Fibroblast of skin of back (primary cell): ENCODE measurements around the gene MAU2.
A peak's percentile ranks its signal among the peaks of the same experiment; 100 is the strongest.
"Not testable (repeated sequence)": the region's sequence is repeated elsewhere in the genome, so short reads cannot be mapped to it uniquely, and the experiment has no call there.

Experiments
- DNase-seq: peaks from one replicate; pipeline ENCODE4 v3.0.0-alpha.2; 2013

Gene MAU2

DNA sequence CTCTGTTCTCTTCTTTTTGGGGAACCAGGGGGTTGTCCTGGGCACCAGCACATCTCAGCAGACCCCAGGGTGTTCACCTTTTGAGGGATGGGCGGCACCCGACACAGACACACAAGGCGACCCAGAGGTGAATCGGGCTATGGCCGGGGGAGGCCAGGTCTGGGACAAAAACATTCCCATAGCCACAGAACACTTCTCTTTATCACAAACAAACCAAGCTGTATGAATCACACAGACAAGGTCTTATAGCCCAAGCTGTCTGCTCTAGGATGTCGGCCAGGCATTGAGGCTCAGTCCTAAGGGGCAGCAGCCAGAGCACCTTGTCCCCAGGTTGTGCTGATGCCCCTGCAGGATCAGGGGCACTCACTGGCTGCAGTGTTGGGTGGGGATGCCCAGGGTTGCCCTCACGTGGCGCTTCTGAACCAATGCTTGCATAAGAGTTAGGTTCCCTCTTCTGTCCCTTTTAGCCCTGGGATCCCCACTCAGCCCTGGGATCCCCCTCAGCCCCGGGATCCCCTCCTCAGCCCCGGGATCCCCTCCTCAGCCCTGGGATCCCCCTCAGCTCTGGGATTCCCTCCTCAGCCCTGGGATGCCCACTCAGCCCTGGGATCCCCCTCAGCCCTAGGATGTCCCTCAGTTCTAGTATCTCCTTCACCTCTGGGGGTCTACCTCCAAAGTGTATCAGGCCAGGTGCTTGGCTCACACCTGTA lies 26.9 kb downstream of the MAU2 start:
- no peak for DNase-seq

DNA sequence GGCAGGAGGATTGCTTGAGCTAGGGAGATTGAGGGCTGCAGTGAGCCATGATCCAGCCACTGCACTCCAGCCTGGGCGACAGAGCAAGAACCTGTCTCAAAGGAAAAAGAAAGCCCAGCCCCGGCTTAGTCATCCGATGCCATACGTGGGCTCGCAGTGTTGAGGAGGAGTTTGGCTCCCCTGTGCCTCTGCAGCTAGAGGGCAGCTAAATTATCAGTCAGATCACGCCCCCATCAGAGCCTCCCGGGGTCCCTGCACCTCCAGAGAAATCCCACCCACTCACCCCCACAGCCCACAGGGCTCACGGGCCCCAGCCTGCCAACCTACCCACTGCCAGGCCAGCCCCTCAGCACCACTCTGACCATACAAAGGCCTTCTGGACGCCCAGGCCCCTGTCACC lies 27.6 kb downstream of the MAU2 start:
- no peak for DNase-seq

DNA sequence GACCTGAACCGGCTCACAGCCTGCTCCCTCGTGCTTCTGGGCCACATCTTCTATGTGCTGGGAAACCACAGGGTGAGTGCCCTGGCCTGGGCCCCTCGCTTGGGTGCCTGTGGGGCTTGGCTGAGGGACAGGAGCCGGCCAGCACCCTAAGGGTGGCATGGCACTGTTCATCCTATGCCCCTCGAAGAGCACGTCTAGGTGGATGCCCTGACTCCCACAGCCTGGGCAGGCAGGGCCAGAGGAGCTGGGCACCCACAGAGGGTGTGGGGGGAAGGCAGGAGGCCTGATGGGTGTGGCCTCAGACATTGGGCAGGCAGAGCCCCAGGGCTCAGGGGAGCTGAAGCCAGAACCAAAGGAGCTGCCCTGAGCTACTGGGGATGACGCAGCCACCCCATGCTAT lies 28.7 kb downstream of the MAU2 start:
- no peak for DNase-seq

DNA sequence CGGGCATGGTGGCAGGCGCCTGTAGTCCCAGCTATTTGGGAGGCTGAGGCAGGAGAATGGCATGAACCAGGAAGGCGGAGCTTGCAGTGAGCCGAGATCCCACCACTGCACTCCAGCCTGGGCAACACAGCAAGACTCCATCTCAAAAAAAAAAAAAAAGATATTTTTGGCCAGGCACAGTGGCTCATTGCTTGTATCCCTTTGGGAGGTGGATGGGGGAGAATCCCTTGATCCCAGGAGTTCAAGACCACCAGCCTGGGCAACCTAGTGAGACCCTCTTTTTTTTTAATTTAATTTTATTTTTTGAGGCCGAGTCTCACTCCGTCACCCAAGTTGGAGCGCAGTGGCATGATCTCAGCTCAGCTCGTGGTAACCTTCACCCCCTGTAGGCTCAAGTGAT lies 30.1 kb downstream of the MAU2 start:
- not testable (repeated sequence) for DNase-seq

DNA sequence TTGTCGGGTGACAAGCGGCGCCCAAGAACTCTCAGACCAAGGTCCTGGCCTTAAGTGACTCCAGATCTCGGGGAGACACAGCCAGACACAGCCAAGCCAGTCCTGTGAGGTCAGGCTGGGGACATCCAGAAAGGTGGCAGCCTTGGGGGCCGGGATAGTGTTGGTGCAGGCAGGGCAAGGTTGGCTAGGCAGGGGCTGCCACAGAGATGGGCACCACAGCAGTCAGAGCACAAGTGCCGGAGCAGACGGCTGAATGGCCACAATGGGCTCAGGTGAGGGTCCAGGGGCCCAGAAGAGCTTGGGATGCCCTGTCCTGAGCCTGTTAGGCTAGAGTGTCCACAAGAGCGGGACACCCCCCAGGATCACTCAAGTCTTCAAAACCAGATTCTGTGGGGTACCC lies 32.2 kb downstream of the MAU2 start:
- no peak for DNase-seq

DNA sequence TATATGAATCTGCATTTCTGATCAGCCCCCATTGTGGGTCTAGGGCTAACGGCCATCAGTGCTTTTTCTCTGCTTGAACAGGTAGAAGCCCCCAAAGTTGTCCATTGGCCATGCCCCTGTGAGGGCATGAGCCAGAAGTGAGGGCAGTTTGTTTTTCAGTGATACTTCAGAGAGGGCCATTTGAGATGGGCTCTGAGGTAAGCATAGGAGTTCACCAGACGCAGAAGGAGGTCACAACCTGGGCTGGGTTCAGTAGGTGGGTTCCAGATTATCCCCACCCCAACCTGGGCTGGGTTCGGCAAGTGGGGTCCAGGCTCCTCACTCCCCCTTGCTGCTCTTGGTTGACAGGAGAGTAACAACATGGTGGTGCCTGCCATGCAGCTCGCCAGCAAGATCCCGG lies 33.4 kb downstream of the MAU2 start:
- DNase-seq: no peak

DNA sequence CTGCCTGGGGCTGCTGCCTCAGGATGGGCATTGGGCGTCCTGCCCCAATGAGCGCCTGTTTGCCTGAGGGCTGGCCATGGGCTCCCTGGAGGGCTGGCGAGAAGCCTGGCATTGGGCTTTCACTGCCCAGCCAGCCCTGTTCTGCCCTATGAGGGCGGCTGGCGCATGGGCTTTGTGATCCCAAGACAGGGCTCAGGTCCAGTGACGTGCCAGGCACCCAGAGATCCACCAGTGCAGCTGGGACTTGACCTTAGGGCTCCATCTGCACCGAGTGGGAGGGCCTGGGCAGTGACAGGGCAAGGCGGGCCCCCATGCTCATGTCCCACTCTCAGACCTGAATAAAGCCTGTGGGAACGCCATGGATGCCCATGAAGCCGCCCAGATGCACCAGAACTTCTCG lies 34.3 kb downstream of the MAU2 start:
- no peak for DNase-seq

DNA sequence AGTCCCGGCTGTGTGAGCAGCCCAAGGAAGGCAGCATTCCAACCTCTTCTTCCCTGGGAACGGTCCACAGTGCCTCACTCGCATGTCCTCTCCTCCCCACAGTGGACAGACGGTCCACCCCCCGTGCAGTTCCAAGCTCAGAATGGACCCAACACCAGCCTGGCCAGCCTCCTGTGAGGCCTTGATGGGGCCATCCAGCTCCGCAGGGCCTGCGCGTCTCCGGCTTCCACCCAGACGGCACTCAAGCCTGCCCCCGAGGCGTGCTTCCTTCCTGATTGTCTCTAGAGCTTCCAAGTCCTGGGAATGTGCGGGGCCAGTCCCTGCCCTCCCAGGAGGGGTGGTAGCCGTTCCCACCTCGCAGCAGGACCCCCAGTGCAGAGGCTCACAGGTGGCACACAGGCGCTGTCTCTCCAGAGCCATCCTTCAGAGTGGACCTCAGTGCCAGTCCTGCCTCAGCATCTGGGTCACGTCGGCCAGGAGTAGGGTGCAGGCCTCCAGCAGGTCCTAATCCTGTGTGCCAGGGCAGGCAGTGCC lies 35.0 kb downstream of the MAU2 start:
- no peak for DNase-seq

DNA sequence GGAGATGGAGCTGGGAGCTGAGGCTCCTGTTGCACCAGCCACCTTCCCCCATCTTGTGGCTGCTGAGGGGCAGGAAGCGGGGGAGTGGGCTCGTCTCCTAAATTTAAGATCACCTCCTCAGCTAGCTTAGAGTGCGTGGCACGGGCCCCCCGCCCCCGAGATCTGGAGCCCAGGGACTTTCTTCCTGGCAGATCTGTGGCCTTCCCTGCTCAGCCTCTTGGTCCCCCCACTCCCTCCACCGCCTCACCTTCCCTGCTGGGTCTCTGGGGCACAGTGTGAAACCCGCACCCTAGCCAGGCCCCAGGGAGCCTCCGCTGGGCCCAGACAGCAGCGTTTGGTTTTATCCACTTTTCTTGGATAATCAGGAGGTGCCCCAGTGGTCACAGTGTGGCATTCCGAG lies 35.9 kb downstream of the MAU2 start:
- DNase-seq: no peak

DNA sequence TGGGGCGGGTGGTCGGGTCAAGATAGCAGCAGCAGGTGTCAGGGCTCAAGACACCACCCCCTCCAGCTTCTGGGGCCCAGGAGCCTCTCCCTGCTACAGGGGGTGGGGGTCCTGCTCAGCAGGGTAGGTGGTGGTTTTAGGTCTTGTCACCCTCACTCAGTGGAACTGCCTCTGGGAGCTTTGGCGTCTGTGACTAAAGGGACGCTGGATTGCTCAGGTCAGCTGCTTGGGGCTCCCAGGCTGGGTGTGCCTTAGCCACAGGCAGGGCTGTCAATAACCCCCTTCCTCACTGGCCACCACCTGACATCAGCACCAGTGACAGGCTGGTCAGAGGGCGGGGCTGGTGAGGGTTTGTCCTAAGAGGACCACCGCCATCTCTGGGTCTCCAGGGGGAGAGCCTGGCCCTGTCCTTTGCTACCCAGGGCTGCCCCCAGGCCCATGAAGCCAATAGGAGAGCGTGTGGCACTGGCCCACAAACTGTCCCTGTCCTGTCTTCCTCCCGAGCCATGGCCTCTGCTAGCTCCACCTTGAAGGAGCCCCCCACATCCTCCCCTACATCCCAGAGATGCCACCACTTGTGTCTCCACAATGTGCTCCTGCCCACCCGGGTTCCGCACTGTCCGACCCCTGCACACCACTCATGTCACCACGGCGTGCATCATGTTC lies 36.4 kb downstream of the MAU2 start:
- no peak for DNase-seq

DNA sequence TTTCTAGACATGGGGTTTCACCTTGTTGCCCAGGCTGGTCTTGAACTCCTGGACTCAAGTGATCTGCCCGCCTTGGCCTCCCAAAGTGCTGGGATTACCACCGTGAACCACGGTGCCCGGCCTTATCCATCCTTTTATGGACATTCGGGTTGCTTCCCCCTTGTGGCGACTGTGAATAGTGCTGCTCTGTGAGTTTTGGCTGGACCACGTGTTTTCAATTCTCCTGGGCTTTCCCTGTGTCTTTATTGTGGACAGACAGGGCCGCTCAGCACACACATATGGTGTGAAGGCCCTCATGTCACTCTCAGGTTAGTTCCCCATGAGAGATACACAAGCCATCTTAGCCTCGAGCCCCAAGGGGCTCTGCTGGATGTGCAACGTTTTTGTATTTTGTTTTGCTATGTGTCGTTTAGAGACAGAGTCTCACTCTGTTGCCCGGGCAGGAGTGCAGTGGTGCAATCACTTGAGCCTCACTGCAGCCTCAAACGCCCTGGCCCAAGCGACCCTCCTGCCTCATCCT lies 40.5 kb downstream of the MAU2 start:
- DNase-seq: peak; percentile 88

DNA sequence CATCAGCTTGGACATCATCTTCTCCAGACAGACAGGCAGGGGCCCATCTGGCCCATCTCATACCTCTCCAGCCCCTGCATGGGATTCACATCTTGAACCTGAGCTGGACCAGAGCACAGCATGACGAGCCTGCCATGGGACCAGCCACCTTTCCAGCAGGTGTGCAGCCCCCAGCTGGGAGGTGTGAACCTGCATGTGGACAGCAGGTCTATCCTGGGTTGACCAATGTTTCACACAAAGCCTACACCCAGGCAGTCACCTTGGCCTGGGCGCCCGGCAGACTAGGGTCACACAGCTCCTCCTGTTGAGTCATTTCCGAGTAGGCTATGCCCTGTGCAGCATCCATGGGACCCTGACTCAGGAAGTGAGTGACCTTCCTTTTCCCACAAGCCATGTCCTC lies 41.4 kb downstream of the MAU2 start:
- no peak for DNase-seq

DNA sequence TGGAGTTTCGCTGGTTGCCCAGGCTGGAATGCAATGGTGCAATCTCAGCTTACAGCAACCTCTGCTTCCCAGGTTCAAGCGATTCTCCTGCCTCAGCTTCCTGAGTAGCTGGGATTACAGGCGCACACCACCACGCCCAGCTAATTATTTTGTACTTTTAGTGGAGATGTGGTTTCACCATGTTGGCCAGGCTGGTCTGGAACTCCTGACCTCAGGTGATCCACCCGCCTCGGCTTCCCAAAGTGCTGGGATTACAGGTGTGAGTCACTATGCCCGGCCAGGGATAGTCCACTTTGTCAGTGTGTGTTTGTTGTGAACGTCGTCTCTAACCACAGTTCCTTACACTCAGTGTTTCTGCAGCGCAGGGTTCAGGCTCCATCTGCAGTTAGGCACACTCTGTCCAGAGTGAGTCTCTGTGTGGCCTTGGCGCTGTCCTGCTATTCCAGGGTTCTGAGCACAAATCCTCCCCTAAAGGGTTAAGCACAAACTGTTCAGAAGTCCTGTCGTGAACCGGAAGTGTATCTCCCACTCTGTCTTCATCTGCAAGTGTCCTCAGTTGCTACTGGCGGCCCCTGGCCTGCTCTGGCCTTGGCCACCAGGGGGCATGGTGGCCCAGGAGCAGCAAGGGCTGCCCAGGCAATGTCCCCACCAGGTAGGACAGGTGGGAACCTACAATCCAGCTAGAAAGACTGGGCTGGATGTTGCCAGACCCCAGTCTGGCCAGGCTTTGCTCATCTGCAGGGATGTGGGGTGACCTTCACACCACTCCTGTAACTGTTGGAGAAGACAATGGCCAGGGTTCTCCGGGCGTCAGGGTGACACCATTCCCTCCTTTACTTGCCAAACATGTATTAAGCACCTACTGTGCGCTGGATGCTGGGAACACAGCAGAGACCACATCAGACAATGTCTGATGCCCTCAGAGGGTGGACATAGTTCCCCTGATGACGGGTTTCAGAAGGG lies 46.1 kb downstream of the MAU2 start:
- peak; percentile 69 for DNase-seq

DNA sequence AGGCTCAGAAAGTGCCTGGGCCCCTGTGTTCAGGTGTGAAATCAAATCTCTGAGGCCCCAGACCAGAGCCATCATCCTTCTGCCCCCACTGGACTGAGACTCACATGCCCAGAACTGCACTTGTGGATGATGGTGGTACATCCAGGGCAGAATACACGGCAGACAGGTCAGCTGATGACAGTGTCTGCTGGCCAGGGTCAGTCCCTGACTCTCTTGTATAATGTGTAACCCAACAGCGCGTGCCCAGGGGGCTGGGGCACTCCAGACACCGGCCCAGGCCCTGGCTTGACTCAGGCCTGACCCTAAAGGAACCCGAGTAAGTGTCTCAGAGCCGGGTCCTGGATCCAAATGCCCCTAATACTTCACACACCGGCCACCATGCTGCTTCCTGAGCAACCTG lies 47.5 kb downstream of the MAU2 start:
- DNase-seq: no peak

DNA sequence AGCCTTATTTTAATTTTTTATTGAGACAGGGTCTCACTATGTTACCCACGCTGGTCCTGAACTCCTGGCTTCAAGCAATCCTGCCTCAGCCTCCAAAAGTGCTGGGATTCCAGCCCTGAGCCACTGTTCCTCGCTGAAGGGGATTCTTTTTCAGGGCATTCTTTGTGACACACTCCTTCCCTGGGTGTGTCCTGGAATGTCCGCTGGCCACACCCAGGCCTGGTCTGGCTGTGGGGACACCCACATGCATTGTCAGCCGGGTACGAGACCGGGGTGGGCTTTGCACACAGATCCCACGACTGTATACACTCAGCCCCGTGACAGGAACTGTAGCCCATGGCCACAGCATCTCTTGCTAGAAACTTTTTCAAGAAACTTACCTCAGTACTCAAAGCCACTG lies 50.4 kb downstream of the MAU2 start:
- peak; percentile 60 for DNase-seq

DNA sequence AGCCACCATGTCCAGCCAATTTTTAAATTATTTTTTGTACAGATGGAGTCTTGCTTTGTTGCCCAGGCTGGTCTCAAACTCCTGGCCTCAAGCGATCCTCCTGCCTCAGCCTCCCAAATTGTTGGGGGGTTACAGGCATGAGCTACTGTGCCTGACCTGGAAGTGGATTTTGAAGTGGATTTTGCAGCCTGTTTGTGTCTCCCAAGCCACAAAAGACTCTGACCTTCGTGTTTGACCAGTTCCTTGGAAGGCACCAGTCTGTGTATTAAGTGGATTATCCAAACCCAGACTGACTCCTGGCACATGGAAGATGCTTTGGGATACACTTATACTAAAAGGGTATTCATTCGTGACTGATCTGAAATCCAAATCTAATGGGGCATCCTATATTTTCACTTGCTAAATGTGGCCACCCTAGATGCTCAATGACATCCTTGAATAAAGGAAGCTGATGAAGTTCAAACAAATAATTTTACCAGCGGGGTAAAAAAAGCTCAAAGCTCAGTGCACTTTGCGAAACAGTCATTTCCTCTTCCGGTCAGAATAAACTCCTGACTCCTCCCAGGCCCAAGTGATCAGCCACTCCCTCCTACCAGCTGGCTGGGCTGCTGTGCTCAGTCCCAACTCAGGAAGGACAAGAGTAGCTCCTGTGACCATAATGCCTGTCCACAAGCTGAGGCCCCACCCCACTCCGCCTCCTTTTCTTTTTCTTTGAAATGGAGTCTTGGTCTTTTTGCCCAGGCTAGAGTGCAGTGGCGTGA lies 52.2 kb downstream of the MAU2 start:
- DNase-seq: peak; percentile 55

DNA sequence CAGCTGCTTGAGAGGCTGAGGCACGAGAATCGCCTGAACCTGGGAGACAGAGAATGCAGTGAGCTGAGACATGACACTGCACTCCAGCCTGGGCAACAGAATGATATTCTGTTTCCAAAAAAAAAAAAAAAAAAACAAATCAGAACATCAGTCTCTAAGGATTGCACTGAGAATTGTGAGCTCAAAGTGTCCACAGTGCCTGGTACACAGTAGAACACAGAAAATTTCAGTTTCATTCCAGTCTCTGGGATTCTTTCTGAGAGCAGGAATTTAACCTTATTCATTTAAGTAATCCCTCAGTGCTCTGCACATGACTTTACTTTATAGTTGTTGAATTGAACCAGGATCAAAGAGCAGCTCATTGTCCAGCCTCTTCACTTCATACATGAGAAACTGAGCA lies 58.9 kb downstream of the MAU2 start:
- no peak for DNase-seq

DNA sequence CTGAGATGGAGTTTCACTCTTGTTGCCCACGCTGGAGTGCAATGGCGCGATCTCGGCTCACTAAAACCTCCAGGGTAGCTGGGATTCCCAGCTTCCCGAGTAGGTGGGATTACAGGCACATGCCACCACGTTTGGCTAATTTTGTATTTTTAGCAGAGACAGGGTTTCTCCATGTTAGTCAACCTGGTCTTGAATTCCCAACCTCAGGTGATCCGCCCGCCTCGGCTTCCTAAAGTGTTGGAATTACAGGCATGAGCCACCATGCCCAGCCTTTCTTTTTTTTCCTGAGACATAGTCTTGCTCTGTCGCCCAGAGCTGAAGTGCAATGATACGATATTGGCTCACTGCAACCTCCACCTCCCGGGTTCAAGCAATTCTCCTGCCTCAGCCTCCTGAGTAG lies 59.7 kb downstream of the MAU2 start:
- DNase-seq: not testable (repeated sequence)

DNA sequence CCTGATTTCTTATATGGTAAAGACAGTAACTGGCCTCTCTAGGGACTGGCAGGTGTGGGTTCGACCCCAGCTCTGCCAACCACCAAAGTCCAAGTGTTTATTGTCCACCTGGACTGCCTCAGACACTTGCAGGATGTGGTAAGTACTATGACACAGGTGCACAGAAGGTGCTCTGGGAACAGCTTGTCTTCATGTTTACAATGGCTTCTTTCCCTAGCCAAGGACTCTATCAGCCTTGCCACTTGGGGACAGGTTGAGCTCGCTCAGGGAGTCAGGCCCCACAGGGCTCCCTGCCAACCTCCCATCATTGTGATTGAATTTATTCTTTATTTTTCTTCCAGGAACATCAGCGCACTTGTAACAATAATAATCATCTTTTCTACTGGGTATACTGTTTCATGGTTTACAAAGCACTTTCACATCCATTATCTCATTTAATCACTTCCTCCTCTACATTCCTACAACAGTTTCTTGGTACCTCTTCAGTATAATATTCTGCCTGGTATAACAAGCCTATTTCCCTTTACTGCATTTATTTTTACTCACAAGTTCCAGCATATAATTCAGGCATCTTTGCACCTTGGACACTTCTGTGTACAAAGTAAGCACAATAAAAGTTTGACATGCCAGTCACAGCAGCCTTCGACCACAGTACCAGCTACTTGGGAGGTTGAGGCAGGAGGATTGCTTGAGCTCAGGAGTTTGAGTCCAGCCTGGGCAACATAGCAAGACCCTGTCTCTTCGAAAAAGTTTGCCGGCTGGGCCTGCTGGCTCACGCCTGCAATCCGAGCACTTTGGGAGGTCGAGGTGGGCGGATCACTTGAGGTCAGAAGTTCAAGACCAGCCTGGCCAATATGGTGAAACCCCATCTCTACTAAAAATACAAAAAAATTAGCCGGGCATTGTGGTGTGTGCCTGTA lies 60.6 kb downstream of the MAU2 start:
- no peak for DNase-seq

DNA sequence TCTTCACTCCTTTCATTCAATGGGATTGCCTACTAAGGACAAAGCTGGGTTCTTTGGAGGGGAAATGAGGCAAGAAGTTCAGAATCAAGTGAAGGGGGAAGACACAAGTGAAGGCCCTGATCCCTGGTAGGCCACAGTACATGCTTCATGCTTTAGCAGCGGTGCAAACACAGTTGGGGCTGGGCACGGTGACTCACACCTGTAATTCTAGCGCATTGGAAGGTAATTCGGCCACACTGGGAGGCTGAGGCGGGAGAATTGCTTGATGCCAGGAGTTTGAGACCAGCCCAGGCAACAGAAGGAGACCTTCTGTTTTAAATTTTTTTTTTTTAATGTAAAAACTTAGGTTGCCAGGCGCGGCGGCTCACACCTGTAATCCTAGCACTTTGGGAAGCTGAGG lies 61.5 kb downstream of the MAU2 start:
- DNase-seq: no peak

DNA sequence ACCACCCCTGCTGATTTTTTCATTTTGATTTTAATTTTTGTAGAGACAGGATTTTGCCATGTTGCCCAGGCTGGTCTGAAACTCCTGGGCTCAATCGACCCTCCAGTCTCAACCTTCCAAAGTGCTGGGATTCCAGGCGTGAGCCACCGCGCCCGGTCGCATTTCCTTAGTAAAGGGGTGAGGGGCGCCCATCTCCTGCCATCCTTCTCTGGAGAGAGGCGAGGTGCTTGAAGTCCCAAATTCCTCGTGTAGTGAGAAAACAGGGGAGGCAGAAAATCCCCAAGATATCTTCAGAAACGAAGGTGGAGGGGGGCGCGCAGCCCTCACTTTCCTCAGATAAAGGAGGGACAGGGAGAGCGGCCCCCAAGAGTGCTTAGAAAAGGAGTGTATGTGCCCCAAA lies 63.9 kb downstream of the MAU2 start:
- no peak for DNase-seq
